Ishikawa (cell line): ENCODE data around the gene STX3.

Source experiments
- CEBPB ChIP-seq: IDR thresholded peaks from 2 replicates; pipeline ENCODE4 v1.6.1; 2012
- CREB1 ChIP-seq: IDR thresholded peaks from 2 replicates; pipeline ENCODE4 v1.6.1; 2012; ENCODE audit warnings: low read depth
- EGR1 ChIP-seq: IDR thresholded peaks from 2 replicates; pipeline ENCODE4 v1.6.1; 2012
- EP300 ChIP-seq: IDR thresholded peaks from 2 replicates; pipeline ENCODE4 v1.6.1; 2012; ENCODE audit warnings: borderline replicate concordance
- FOXM1 ChIP-seq: IDR thresholded peaks from 2 replicates; pipeline ENCODE4 v1.6.1; 2012; ENCODE audit warnings: low read depth, borderline replicate concordance
- MAX ChIP-seq: IDR thresholded peaks from 2 replicates; pipeline ENCODE4 v1.6.1; 2012
- NFIC ChIP-seq: IDR thresholded peaks from 2 replicates; pipeline ENCODE4 v1.6.1; 2012
- RAD21 ChIP-seq: IDR thresholded peaks from 2 replicates; pipeline ENCODE4 v1.6.1; 2012; ENCODE audit warnings: low read depth
- REST ChIP-seq: IDR thresholded peaks from 2 replicates; pipeline ENCODE4 v1.6.1; 2012; ENCODE audit warnings: low read depth, mild to moderate bottlenecking
- TAF1 ChIP-seq: IDR thresholded peaks from 2 replicates; pipeline ENCODE4 v1.6.1; 2012; ENCODE audit warnings: low read depth, mild to moderate bottlenecking
- TCF12 ChIP-seq: IDR thresholded peaks from 2 replicates; pipeline ENCODE4 v1.6.1; 2012; ENCODE audit warnings: low read depth
- TEAD4 ChIP-seq: IDR thresholded peaks from 2 replicates; pipeline ENCODE4 v1.6.1; 2012
- USF1 ChIP-seq: IDR thresholded peaks from 2 replicates; pipeline ENCODE4 v1.6.1; 2012
- YY1 ChIP-seq: IDR thresholded peaks from 2 replicates; pipeline ENCODE4 v1.6.1; 2012; ENCODE audit warnings: low read depth
- ZBTB7A ChIP-seq: IDR thresholded peaks from 2 replicates; pipeline ENCODE4 v1.6.1; 2012; ENCODE audit warnings: low read depth

The STX3 gene

GRCh38 chr11:59813364-59813763, 58.2 kb downstream of the STX3 start:
- TF ChIP-seq CREB1, result no peak
- TF ChIP-seq FOXM1, result no peak
- TF ChIP-seq EP300, result no peak
- TF ChIP-seq EGR1, result no peak
- no peak for TF ChIP-seq MAX
- no peak for TF ChIP-seq REST
- no peak for TF ChIP-seq RAD21
- TF ChIP-seq CEBPB, result no peak

GRCh38 chr11:59814021-59814420, 58.8 kb downstream of the STX3 start:
- TF ChIP-seq TCF12, result no peak
- TF ChIP-seq NFIC, result no peak
- no peak for TF ChIP-seq MAX
- TF ChIP-seq ZBTB7A, result no peak
- no peak for TF ChIP-seq TEAD4
- no peak for TF ChIP-seq FOXM1

- TF ChIP-seq TEAD4, result no peak
- no peak for TF ChIP-seq TAF1
- TF ChIP-seq YY1, result no peak
- TF ChIP-seq NFIC, result no peak
- TF ChIP-seq CREB1, result no peak
- no peak for TF ChIP-seq MAX
- TF ChIP-seq TCF12, result no peak
Measured at GRCh38 chr11:59815754-59816153, 60.6 kb downstream of the STX3 start.

GRCh38 chr11:59818572-59818971, 63.4 kb downstream of the STX3 start:
- TF ChIP-seq FOXM1, result no peak
- TF ChIP-seq TEAD4, result no peak
- TF ChIP-seq EGR1, result no peak
- no peak for TF ChIP-seq CEBPB
- TF ChIP-seq EP300, result no peak
- no peak for TF ChIP-seq ZBTB7A
- TF ChIP-seq YY1, result no peak
- no peak for TF ChIP-seq MAX

- TF ChIP-seq TEAD4 (no peak), NFIC (no peak), EGR1 (no peak), EP300 (no peak), USF1 (no peak), ZBTB7A (no peak), RAD21 (peak; percentile 76), FOXM1 (no peak), CEBPB (peak; percentile 79; the same call in 1 of the 2 replicates)
Measured at GRCh38 chr11:59822989-59823566, 67.9 kb downstream of the STX3 start.

- TF ChIP-seq REST (no peak), NFIC (no peak), TEAD4 (no peak), YY1 (no peak)
Measured at GRCh38 chr11:59829358-59829757, 74.2 kb downstream of the STX3 start.

- TF ChIP-seq TAF1 (no peak), EGR1 (no peak), NFIC (no peak), CEBPB (no peak), YY1 (no peak), TEAD4 (no peak), REST (no peak), ZBTB7A (no peak), RAD21 (no peak), TCF12 (no peak)
Measured at GRCh38 chr11:59833602-59834001, 78.4 kb downstream of the STX3 start.
